ENCODE measurements around the gene RIMS1. TPM values are rescaled to one million over a fixed set of nuclear protein-coding genes. Genes with fewer than 3 reads are reported as not detected.

RIMS1 gene
- total RNA-seq, 1 experiment from 2014 or later = not detected

DNA sequence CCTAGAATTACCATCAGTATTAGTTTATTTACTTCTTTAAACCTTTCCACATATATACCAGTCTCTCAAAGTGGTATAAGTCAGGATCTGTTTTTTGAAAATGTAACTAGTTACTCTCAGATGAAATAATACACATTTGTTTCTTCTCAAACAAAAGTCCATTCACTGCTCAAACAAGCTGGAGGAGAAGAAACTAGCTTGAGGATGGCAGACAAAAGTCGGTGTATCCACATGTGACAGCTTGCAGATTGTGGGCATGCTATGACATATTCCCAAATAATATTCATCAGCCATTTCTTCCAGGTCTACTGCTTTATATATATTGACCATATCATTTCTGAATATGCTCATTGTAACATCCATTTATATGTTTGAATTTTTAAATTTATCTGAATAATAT, 538.1 kb downstream of the RIMS1 start:
- DNase-seq (ENCODE audit: low spot score) = no peak
- in situ Hi-C loops (cut with HindIII; ENCODE audit: low sequenced_read_pairs) = no loop called here

DNA sequence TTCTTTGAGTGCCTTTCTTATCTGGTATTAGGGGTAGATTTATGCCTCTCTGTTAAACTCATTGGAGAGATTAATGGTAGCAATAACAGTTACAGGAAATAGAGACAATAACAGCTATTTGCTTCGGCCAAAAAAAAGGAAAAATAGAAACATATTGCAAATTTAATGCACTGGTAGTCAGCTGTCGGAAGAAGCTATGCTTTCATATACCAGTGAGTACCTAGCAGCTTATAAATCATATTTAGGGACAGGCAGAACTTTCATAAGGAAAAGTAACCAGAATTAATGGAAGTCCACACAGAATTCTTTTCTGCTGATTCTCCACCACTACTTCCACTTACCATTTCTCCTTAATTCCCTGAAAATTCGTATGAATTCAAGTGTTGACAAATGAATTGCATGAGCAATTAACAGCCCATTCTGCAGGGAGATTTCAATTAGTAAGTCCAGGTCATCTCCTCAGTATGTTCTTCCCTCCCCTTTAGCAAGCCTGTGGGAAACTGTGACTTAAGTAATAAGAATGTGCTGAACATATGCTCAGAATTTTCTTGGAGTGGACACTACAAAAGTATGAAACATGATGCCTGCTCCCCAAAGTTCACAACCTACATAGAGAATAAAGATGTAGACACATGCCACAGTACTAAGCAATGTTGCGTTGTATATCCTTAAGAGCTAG, 538.8 kb downstream of the RIMS1 start:
- in situ Hi-C loops (cut with HindIII; ENCODE audit: low sequenced_read_pairs) = no loop called here
- DNase-seq (ENCODE audit: low spot score) = no peak

DNA sequence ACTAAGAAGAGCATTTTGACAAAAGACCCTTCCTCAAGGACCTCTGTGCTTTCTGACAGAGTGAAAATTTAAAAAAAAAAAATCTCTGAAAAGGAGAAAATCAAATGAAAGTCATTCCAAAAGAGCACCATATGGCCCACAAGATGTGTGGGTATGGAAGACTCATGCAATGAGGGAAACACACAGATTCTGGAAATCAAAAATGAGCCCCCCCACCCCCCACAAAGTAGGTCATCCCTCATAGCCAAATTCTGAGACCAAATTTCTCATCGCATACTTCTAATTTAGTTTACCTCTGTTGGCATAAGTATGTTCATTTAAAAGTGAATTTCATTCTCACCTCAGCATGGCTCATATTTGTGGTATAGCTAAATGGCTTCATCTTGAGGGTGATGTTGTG, 554.3 kb downstream of the RIMS1 start:
- in situ Hi-C loops (cut with HindIII; ENCODE audit: low sequenced_read_pairs) = no loop called here
- DNase-seq (ENCODE audit: low spot score) = no peak

GRCh38 chr6:72446430-72446829, 560.1 kb downstream of the RIMS1 start:
- DNase-seq (ENCODE audit: low spot score) = no peak
- in situ Hi-C loops (cut with HindIII; ENCODE audit: low sequenced_read_pairs) = no loop called here
